ENCODE measurements around the gene LRRC59.
A peak's percentile ranks its signal among the peaks of the same experiment; 100 is the strongest.
"Not testable (repeated sequence)": the region's sequence is repeated elsewhere in the genome, so short reads cannot be mapped to it uniquely, and the experiment has no call there.

The LRRC59 gene

DNA sequence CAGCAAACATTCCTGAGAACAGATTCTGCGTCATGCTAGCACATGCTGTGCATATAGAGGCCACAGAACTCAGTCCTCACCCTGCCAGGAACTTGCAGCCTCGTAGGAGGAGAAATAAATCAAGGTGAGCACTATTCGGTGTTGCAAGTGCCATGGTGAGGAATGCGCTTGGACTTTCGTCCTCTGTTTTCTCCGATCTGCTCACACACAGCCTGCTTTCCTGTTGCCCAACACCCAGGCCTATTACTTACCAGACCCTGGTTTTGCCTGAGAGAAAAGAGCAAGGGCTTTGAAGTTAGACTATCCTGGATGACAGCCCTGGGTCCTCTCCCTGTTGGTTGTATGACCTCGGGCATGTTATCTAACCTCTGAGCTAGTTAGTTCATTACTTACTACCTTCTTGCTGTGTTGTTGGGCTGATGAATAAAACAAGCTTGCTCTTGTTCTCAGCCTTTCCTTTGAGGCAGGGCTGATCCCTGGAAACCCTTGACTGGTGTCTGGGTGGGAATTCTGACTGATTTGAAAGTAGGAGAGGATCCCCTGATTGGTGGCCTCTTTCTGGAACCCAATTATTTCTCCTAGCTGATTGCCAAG lies 31.6 kb upstream of the LRRC59 start:
- in situ Hi-C loops (cut with HindIII; ENCODE audit: low sequenced_read_pairs), result no loop called here
- no peak for TF ChIP-seq CTCF (IDR thresholded peaks at IDR 0.05; ENCODE audit: low read depth, low read length, missing control alignments)
- DNase-seq (ENCODE audit: low read depth), result no peak
- H3K4me3 ChIP-seq (ENCODE audit: low read depth, low read length), result no peak overlapping the region

- in situ Hi-C loops (cut with HindIII; ENCODE audit: low sequenced_read_pairs); H3K4me3 ChIP-seq (ENCODE audit: low read depth, low read length); DNase-seq (ENCODE audit: low read depth): not testable (repeated sequence)
These were observed 30.8 kb upstream of the LRRC59 start for GRCh38 chr17:50428126-50428525.

GRCh38 chr17:50426814-50427787 lies 29.8 kb upstream of the LRRC59 start:
- in situ Hi-C loops (cut with HindIII; ENCODE audit: low sequenced_read_pairs), result no loop called here
- no peak for TF ChIP-seq CTCF (IDR thresholded peaks at IDR 0.05; ENCODE audit: low read depth, low read length, missing control alignments)
- H3K4me3 ChIP-seq (ENCODE audit: low read depth, low read length), result peak overlapping the region; percentile 57
- no peak for DNase-seq (ENCODE audit: low read depth)

DNA sequence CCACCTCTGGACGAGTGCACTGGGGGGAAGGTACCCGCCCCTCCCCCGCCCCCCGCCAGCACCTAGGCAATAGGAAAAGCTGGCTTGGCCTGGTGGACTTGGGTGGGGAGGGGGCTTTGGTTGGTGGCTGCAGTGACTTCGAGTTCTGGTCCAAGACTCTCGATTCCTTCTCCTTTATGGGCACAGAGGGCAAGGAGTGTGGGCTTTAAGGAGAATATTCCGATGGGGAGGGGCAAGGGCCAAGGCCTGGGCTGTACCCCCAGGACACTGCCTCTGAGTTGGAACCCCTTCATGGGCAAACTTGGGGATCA lies 29.1 kb upstream of the LRRC59 start:
- in situ Hi-C loops (cut with HindIII; ENCODE audit: low sequenced_read_pairs), result no loop called here

DNA sequence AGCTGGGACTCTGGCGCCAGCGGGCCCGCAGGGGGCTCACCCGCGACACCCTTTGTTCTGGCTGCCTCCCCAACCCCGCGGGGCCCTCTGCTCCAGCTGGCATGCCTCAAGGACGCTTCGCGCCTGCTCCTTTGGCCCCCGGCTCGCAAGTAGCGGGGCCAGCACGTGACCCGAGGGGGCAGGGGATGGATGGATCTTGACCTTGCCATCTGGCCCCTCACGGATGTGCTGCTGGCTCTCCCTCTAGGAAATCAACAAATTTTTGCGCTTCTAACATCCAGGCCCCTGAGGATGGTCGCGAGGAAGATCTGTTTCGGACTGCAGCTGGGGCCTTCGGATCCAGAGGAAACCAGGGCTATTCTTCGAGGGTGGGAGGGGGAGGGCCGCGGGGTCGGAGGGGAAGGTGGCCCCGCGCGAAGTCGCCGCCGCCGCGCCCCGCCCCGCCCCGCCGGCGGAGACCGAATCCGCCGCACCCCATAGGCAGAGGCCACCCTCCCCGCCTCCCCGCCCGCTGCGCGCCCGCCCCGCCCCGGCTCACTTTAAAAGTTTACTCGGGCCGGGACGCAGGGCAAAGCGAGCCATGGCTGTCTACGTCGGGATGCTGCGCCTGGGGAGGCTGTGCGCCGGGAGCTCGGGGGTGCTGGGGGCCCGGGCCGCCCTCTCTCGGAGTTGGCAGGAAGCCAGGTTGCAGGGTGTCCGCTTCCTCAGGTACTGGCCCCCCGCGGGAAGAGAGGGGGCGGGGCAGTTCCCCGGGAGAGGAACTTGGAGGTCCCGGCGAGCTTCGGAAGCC lies 28.6 kb upstream of the LRRC59 start, which contains the start of gene ACSF2:
ACSF2 (plus strand) TSS at position 537 of the 790 bp plus-strand sequence; CDS start at position 581, 44 bp downstream.
- TF ChIP-seq CTCF (IDR thresholded peaks at IDR 0.05; ENCODE audit: low read depth, low read length, missing control alignments), result no peak
- in situ Hi-C loops (cut with HindIII; ENCODE audit: low sequenced_read_pairs), result no loop called here
- H3K4me3 ChIP-seq (ENCODE audit: low read depth, low read length), result peak within 1 kb of the TSS; percentile 57
- no peak for DNase-seq (ENCODE audit: low read depth)

More for the DNA sequence above, 29.1 kb upstream of the LRRC59 start:
- TF ChIP-seq CTCF (IDR thresholded peaks at IDR 0.05; ENCODE audit: low read depth, low read length, missing control alignments), result no peak
- peak overlapping the region; percentile 57 for H3K4me3 ChIP-seq (ENCODE audit: low read depth, low read length)
- no peak for DNase-seq (ENCODE audit: low read depth)

DNA sequence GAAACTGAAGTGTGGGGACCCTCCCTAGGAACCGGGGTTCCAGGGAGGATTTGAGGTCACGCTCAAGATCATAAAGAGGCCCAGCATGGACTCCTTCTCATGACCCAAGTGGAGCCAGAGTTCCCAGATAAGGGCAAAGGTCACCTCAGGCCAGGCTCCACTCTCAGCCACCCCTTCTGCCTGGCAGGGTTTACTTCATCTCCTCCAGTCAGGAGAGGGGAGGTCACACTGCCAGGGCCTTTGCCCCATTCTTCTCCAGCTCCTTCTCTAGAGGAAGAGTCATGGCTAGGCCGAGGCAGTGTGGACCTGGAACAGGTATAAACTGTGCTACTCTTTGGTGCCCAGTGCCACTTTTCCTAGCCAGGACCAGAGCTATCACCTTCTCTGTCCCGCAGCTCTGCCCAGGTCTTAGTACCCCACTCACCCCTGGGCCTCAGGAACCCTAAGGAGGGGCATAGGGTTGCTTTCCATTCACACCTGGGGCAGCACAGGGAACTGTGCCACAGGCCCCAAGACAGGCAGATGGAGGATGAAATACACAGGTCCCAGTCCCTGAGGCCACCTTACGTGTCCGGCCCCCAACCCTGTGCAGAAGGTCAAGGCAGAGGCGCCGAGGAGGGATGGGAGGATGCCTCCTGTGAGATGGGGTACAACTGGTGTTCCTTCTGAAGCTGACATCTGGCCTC lies 27.8 kb upstream of the LRRC59 start:
- in situ Hi-C loops (cut with HindIII; ENCODE audit: low sequenced_read_pairs), result no loop called here
- no peak for TF ChIP-seq CTCF (IDR thresholded peaks at IDR 0.05; ENCODE audit: low read depth, low read length, missing control alignments)
- DNase-seq (ENCODE audit: low read depth), result no peak
- H3K4me3 ChIP-seq (ENCODE audit: low read depth, low read length), result peak overlapping the region; percentile 57
